Activated CD4-positive, alpha-beta T cell treated with anti-CD3 and anti-CD28 coated beads for 36 hours (primary cell): ENCODE measurements around the gene ZNF618. TPM values are rescaled to one million over a fixed set of nuclear protein-coding genes. Genes with fewer than 3 reads are reported as not detected.
"Not testable (repeated sequence)": the region's sequence is repeated elsewhere in the genome, so short reads cannot be mapped to it uniquely, and the experiment has no call there.

Experiments
- ATAC-seq: fragments of 200-7000 bp; cut with Tn5 transposase; one replicate; pipeline ENCODE4 v1.10.0; 2021; ENCODE audit warnings: mild to moderate bottlenecking, moderate library complexity
- CTCF ChIA-PET: fragments of 350-600 bp; sonication (Branson Sonifier 250); formaldehyde crosslinking; loops from one replicate; lab custom pipeline; 2021; ENCODE audit warnings: antibody characterized with exemption; lab: Charles Lee
- POLR2A ChIA-PET: fragments of 350-600 bp; sonication (Branson Sonifier 250); formaldehyde crosslinking; loops from one replicate; lab custom pipeline; 2021; ENCODE audit warnings: antibody characterized with exemption, inconsistent platforms; lab: Charles Lee
- DNase-seq: peaks from one replicate; pipeline ENCODE4 v3.0.0-alpha.2; 2020
- H3K27ac Mint-ChIP-seq: one replicate; pipeline ENCODE4 v1.8.0; 2021; ENCODE audit warnings: mixed read lengths
- H3K27me3 Mint-ChIP-seq: one replicate; pipeline ENCODE4 v1.8.0; 2021; ENCODE audit warnings: mixed read lengths
- H3K36me3 Mint-ChIP-seq: one replicate; pipeline ENCODE4 v1.8.0; 2021; ENCODE audit warnings: low read depth, mixed read lengths
- H3K4me1 Mint-ChIP-seq: one replicate; pipeline ENCODE4 v1.8.0; 2021; ENCODE audit warnings: mixed read lengths
- H3K4me3 Mint-ChIP-seq: one replicate; pipeline ENCODE4 v1.8.0; 2021; ENCODE audit warnings: mild to moderate bottlenecking, moderate library complexity, mixed read lengths
- H3K9me3 Mint-ChIP-seq: one replicate; pipeline ENCODE4 v1.8.0; 2021; ENCODE audit warnings: low read depth, mixed read lengths
- intact Hi-C, 2 experiments: fragments of 100-400 bp; cut with DNase I in 1 of 2; cut with micrococcal nuclease in 1 of 2; formaldehyde crosslinking; loops; one replicate each; pipeline versions ENCODE4 v1.14.2 to v1.15.1; 2022 to 2024; cut with DNase I, micrococcal nuclease
- total RNA-seq, 2 experiments: library from RNA; stranded (reverse); gene quantifications; one replicate each; pipeline ENCODE4 v1.2.3, GENCODE V29; 2021

Gene ZNF618
- total RNA-seq, 2 experiments from 2014 or later, result 0.11 TPM

GRCh38 chr9:114076237-114077161 is 200.4 kb downstream of the ZNF618 start:
- ChIA-PET CTCF (no interaction called here), POLR2A (no interaction called here)
- H3K27ac Mint-ChIP-seq, result no peak overlapping the region
- no peaks in the 10 kb centered on the region for H3K9me3 Mint-ChIP-seq
- intact Hi-C loops, result no loop called here
- H3K36me3 Mint-ChIP-seq, result no peaks in the 10 kb centered on the region
- DNase-seq (no peak), ATAC-seq (no peak)
- H3K4me1 Mint-ChIP-seq, result no peaks in the 10 kb centered on the region
- H3K4me3 Mint-ChIP-seq, result no peak overlapping the region
- peaks cover 15% of the 10 kb centered on the region for H3K27me3 Mint-ChIP-seq

GRCh38 chr9:114077162-114077837 is 201.2 kb downstream of the ZNF618 start:
- DNase-seq (no peak), ATAC-seq (no peak)
- H3K4me1 Mint-ChIP-seq, result no peaks in the 10 kb centered on the region
- ChIA-PET POLR2A (no interaction called here), CTCF (interaction anchor here (0.6 to 1.9 kb wide), 2 partner anchors 214 to 266 kb away, joined by 4 to 7 read pairs; no protein-coding TSS in a partner anchor)
- no peaks in the 10 kb centered on the region for H3K36me3 Mint-ChIP-seq
- no peak overlapping the region for H3K27ac Mint-ChIP-seq
- intact Hi-C loops, result no loop called here
- H3K9me3 Mint-ChIP-seq, result no peaks in the 10 kb centered on the region
- H3K4me3 Mint-ChIP-seq, result no peak overlapping the region
- peaks cover 15% of the 10 kb centered on the region for H3K27me3 Mint-ChIP-seq

GRCh38 chr9:114078021-114078780 is 202.1 kb downstream of the ZNF618 start, which contains the start of gene AMBP:
Gene AMBP, minus strand, starts transcription at chr9:114078300. Its CDS starts 91 bp downstream, at chr9:114078209.
- H3K36me3 Mint-ChIP-seq, result no peaks in the 10 kb centered on the region

GRCh38 chr9:114078781-114079156 is 202.7 kb downstream of the ZNF618 start:
- H3K4me3 Mint-ChIP-seq, result no peak overlapping the region
- H3K36me3 Mint-ChIP-seq, result no peaks in the 10 kb centered on the region
- intact Hi-C loops, result no loop called here
- H3K9me3 Mint-ChIP-seq, result no peaks in the 10 kb centered on the region
- DNase-seq (no peak), ATAC-seq (no peak)
- H3K27me3 Mint-ChIP-seq, result peaks cover 15% of the 10 kb centered on the region
- ChIA-PET CTCF (interaction anchor here (0.7 to 1.9 kb wide), 3 partner anchors 15 to 212 kb away, joined by 3 to 7 read pairs (median 3); no protein-coding TSS in a partner anchor), POLR2A (no interaction called here)
- no peak overlapping the region for H3K27ac Mint-ChIP-seq
- no peaks in the 10 kb centered on the region for H3K4me1 Mint-ChIP-seq

More at GRCh38 chr9:114078021-114078780, 202.1 kb downstream of the ZNF618 start, which contains the start of gene AMBP:
- POLR2A ChIA-PET, result no interaction called here
- intact Hi-C loops, result no loop called here
- no peak within 1 kb of the TSS for H3K4me3 Mint-ChIP-seq
- no peaks in the 10 kb centered on the region for H3K4me1 Mint-ChIP-seq
- no peak for ATAC-seq
- H3K9me3 Mint-ChIP-seq, result no peaks in the 10 kb centered on the region
- DNase-seq, result no peak
- no peak within 1 kb of the TSS for H3K27ac Mint-ChIP-seq
- peaks cover 15% of the 10 kb centered on the region for H3K27me3 Mint-ChIP-seq
- CTCF ChIA-PET, result interaction anchor here (0.6 to 1.9 kb wide), 2 partner anchors 213 to 266 kb away, joined by 4 to 7 read pairs; no protein-coding TSS in a partner anchor

GRCh38 chr9:114080195-114080772 is 204.2 kb downstream of the ZNF618 start:
- Mint-ChIP-seq H3K27me3 (peaks cover 12% of the 10 kb centered on the region), H3K4me3 (no peak overlapping the region), H3K27ac (no peak overlapping the region), H3K9me3 (no peaks in the 10 kb centered on the region), H3K36me3 (no peaks in the 10 kb centered on the region), H3K4me1 (no peaks in the 10 kb centered on the region)
- ChIA-PET POLR2A (no interaction called here), CTCF (interaction anchor here (1.2 to 1.5 kb wide), 2 partner anchors 37 to 211 kb away, joined by 3 read pairs; no protein-coding TSS in a partner anchor)
- intact Hi-C loops, result no loop called here
- ATAC-seq, result no peak
- DNase-seq, result no peak

GRCh38 chr9:114080773-114081440 is 204.8 kb downstream of the ZNF618 start:
- ChIA-PET CTCF (interaction anchor here (0.7 to 4.0 kb wide), 3 partner anchors 154 to 212 kb away, joined by 3 to 45 read pairs (median 4); no protein-coding TSS in a partner anchor), POLR2A (no interaction called here)
- no peaks in the 10 kb centered on the region for H3K4me1 Mint-ChIP-seq
- no peaks in the 10 kb centered on the region for H3K9me3 Mint-ChIP-seq
- no peaks in the 10 kb centered on the region for H3K36me3 Mint-ChIP-seq
- no peak overlapping the region for H3K27ac Mint-ChIP-seq
- peaks cover 5% of the 10 kb centered on the region for H3K27me3 Mint-ChIP-seq
- no peak for DNase-seq
- no peak overlapping the region for H3K4me3 Mint-ChIP-seq
- ATAC-seq, result no peak
- intact Hi-C loops, result no loop called here

- ChIA-PET CTCF (interaction anchor here (0.6 to 4.0 kb wide), 9 partner anchors 10 to 297 kb away, joined by 3 to 45 read pairs (median 4); no protein-coding TSS in a partner anchor), POLR2A (no interaction called here)
- ATAC-seq (no peak), DNase-seq (no peak)
- Mint-ChIP-seq H3K36me3 (no peaks in the 10 kb centered on the region), H3K9me3 (no peaks in the 10 kb centered on the region), H3K4me3 (no peak overlapping the region), H3K4me1 (no peaks in the 10 kb centered on the region), H3K27ac (no peak overlapping the region), H3K27me3 (peaks cover 4% of the 10 kb centered on the region)
- intact Hi-C loops, result loop anchor here in 1 of 2 experiments (1.0 to 2.0 kb wide), 2 partner anchors 73 to 210 kb away; partner anchors contain the start of gene COL27A1
Observed at GRCh38 chr9:114081441-114082016, 205.4 kb downstream of the ZNF618 start.

- no peak overlapping the region for H3K4me3 Mint-ChIP-seq
- POLR2A ChIA-PET, result no interaction called here
- H3K4me1 Mint-ChIP-seq, result no peaks in the 10 kb centered on the region
Observed at GRCh38 chr9:114082017-114082762, 206.1 kb downstream of the ZNF618 start.

GRCh38 chr9:114082763-114083412 is 206.8 kb downstream of the ZNF618 start:
- H3K27ac Mint-ChIP-seq, POLR2A ChIA-PET, DNase-seq, H3K36me3 Mint-ChIP-seq, H3K4me3 Mint-ChIP-seq, H3K9me3 Mint-ChIP-seq, H3K27me3 Mint-ChIP-seq, H3K4me1 Mint-ChIP-seq, ATAC-seq: not testable (repeated sequence)
- intact Hi-C loops, result loop anchor here in 1 of 2 experiments (1.0 to 2.0 kb wide), 2 partner anchors 72 to 208 kb away; partner anchors contain the start of gene COL27A1
- CTCF ChIA-PET, result interaction anchor here (0.6 to 4.0 kb wide), 23 partner anchors 8 to 625 kb away, joined by 3 to 45 read pairs (median 3); partner anchors contain the start of gene COL27A1

More at GRCh38 chr9:114082017-114082762, 206.1 kb downstream of the ZNF618 start:
- DNase-seq, result peak; percentile 91
- Mint-ChIP-seq H3K27me3 (peaks cover under 1% of the 10 kb centered on the region), H3K27ac (no peak overlapping the region), H3K9me3 (no peaks in the 10 kb centered on the region), H3K36me3 (no peaks in the 10 kb centered on the region)
- peak; percentile 96 for ATAC-seq
- CTCF ChIA-PET, result interaction anchor here (0.6 to 4.0 kb wide), 23 partner anchors 9 to 298 kb away, joined by 3 to 45 read pairs (median 4); partner anchors contain the start of gene COL27A1
- intact Hi-C loops, result loop anchor here in 1 of 2 experiments (1.0 to 2.0 kb wide), 2 partner anchors 73 to 209 kb away; partner anchors contain the start of gene COL27A1
